ENCODE data around the gene TESPA1. TPM values are rescaled to one million over a fixed set of nuclear protein-coding genes. Genes with fewer than 3 reads are reported as not detected.

The TESPA1 gene
- total and polyA plus RNA-seq, 9 of the 15 experiments (the other 6 are each of a cell fraction or from before 2014, with no cell fraction given) = 0.72 to 7.1 (median 2.4) TPM

DNA sequence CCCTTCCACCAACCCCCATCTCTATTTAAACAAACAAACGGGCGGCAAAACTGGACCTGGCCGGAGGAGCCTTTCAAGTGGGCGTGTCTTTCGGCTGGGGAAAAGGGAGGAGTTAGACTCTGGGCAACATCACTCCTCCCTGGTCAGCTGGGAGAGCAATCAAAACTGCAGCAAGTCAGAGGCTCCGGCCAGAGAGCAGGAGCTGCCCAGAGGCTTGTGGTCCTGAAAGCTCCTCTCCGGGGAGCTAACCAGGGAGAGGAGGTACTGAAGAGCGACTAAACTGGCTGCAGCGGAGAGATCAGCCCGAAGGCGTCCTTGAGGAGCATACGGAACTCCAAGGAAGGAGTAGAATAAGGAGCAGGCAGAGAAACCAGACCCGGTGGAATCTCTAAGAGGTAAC, 35.2 kb upstream of the TESPA1 start, which contains the start of gene NEUROD4 (continued):
- TF ChIP-seq MTA3 (IDR thresholded peaks at IDR 0.05; ENCODE audit: borderline replicate concordance) = no peak
- TF ChIP-seq MYNN (IDR thresholded peaks at IDR 0.05) = no peak
- TF ChIP-seq MYNN (CRISPR knock-in tag; IDR thresholded peaks at IDR 0.05) = peak; percentile 61; the same call in 1 of the 2 replicates
- no peak for TF ChIP-seq ZNF143 (CRISPR knock-in tag; IDR thresholded peaks at IDR 0.05)
- TF ChIP-seq ZNF444 (CRISPR knock-in tag; IDR thresholded peaks at IDR 0.05) = no peak
- no peak for TF ChIP-seq C11orf30 (IDR thresholded peaks at IDR 0.05; ENCODE audit: low read depth)
- TF ChIP-seq ZNF609 (CRISPR knock-in tag; IDR thresholded peaks at IDR 0.05; ENCODE audit: borderline replicate concordance) = no peak
- no peak for TF ChIP-seq ZNF699 (CRISPR knock-in tag; IDR thresholded peaks at IDR 0.05; ENCODE audit: insufficient replicate concordance)
- no peak for TF ChIP-seq CTBP1 (IDR thresholded peaks at IDR 0.05; ENCODE audit: borderline replicate concordance)
- TF ChIP-seq, protein P1, sequence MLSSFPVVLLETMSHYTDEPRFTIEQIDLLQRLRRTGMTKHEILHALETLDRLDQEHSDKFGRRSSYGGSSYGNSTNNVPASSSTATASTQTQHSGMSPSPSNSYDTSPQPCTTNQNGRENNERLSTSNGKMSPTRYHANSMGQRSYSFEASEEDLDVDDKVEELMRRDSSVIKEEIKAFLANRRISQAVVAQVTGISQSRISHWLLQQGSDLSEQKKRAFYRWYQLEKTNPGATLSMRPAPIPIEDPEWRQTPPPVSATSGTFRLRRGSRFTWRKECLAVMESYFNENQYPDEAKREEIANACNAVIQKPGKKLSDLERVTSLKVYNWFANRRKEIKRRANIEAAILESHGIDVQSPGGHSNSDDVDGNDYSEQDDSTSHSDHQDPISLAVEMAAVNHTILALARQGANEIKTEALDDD (IDR thresholded peaks at IDR 0.05) = peak; percentile 34; the same call in 1 of the 2 replicates
- TF ChIP-seq, protein P2, sequence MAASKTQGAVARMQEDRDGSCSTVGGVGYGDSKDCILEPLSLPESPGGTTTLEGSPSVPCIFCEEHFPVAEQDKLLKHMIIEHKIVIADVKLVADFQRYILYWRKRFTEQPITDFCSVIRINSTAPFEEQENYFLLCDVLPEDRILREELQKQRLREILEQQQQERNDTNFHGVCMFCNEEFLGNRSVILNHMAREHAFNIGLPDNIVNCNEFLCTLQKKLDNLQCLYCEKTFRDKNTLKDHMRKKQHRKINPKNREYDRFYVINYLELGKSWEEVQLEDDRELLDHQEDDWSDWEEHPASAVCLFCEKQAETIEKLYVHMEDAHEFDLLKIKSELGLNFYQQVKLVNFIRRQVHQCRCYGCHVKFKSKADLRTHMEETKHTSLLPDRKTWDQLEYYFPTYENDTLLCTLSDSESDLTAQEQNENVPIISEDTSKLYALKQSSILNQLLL (CRISPR knock-in tag; IDR thresholded peaks at IDR 0.05; ENCODE audit: borderline replicate concordance) = no peak
- TF ChIP-seq ARID3B (CRISPR knock-in tag; IDR thresholded peaks at IDR 0.05; ENCODE audit: borderline replicate concordance) = no peak
- TF ChIP-seq ZNF347 (CRISPR knock-in tag; IDR thresholded peaks at IDR 0.05; ENCODE audit: low read depth) = no peak
- no peak for TF ChIP-seq ZNF133 (CRISPR knock-in tag; IDR thresholded peaks at IDR 0.05)
- TF ChIP-seq ZFX (CRISPR knock-in tag; IDR thresholded peaks at IDR 0.05) = no peak
- TF ChIP-seq TEAD1 (CRISPR knock-in tag; IDR thresholded peaks at IDR 0.05) = peak in 1 of 2 experiments; percentile 25; a peak in 2 of 4 replicates
- TF ChIP-seq SRF (CRISPR knock-in tag; IDR thresholded peaks at IDR 0.05) = peak in 1 of 2 experiments; percentile 93; a peak in 2 of 4 replicates
- TF ChIP-seq PRMT5 (CRISPR knock-in tag; IDR thresholded peaks at IDR 0.05) = peak; percentile 96
- TF ChIP-seq ARID2 (IDR thresholded peaks at IDR 0.05) = no peak
